Measurements from ENCODE around the gene C10orf71. TPM values are rescaled to one million over a fixed set of nuclear protein-coding genes. Genes with fewer than 3 reads are reported as not detected.

C10orf71 gene
- polyA plus RNA-seq, 1 donor from 2014 or later: not detected

DNA sequence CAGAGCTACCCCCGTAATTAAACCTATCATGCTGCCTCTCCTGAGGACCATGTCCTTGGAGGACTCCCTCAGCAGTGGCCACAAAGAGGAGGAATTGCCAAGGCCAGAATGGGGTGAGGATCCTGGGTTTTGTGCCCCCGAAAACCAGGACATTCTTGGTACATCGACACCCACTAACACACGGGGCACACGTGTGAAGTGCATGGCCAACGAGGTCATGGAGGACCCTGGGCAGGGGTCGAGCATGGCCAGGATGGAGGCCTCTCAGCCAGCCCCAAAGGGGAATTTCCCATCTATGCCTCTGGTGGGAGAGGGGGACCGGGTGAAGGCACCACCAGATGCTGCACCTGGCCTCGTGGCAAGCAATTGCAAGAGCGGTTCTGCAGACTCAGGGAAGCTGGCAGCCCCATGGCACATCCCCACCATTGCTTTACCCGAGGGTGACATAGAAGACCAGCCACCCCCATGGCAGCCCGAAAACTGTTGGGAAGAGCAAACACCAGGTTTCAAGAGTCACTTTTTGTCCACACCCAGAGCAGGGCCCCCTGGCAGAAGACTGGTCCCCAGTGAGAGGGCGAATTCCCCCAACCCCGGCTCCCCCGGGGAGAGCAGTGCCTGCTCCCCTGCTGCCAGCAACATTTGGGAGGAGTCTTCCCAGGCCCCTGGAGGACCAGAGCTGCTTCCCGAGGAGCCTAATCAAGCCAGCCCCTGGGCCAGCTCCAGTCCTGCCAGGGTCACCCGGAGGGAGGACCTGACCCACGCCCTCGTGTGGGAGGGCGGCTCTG lies 26.4 kb downstream of the C10orf71 start:
- H3K36me3 ChIP-seq (ENCODE audit: insufficient read depth, low read length): no peaks in the 10 kb centered on the region
- no peaks in the 10 kb centered on the region for H4K20me1 ChIP-seq (ENCODE audit: insufficient read depth)
- H3K79me2 ChIP-seq (replicated peaks; ENCODE audit: insufficient read depth, low read length): no peaks in the 10 kb centered on the region
- no peaks in the 10 kb centered on the region for H3K9me2 ChIP-seq (ENCODE audit: insufficient read depth, low read length)
- H3K9me3 ChIP-seq (ENCODE audit: low read length): no peaks in the 10 kb centered on the region
- H2AFZ ChIP-seq (ENCODE audit: low read depth, low read length): no peak overlapping the region
- no peak overlapping the region for H3K4me2 ChIP-seq (ENCODE audit: low read length)
- H3K27me3 ChIP-seq (ENCODE audit: insufficient read depth, low read depth, low read length): no peaks in the 10 kb centered on the region
- TF ChIP-seq RAD21 (conservative IDR thresholded peaks at IDR 0.05): no peak
- no peak for TF ChIP-seq TAF1 (IDR thresholded peaks at IDR 0.05; ENCODE audit: low read depth)
- no peak for TF ChIP-seq MXI1 (conservative IDR thresholded peaks at IDR 0.05; ENCODE audit: poor library complexity, severe bottlenecking)
- no peak for TF ChIP-seq EZH2 (IDR thresholded peaks at IDR 0.05; ENCODE audit: borderline replicate concordance, insufficient read depth, low read length, poor library complexity, severe bottlenecking)
- TF ChIP-seq, protein P1, sequence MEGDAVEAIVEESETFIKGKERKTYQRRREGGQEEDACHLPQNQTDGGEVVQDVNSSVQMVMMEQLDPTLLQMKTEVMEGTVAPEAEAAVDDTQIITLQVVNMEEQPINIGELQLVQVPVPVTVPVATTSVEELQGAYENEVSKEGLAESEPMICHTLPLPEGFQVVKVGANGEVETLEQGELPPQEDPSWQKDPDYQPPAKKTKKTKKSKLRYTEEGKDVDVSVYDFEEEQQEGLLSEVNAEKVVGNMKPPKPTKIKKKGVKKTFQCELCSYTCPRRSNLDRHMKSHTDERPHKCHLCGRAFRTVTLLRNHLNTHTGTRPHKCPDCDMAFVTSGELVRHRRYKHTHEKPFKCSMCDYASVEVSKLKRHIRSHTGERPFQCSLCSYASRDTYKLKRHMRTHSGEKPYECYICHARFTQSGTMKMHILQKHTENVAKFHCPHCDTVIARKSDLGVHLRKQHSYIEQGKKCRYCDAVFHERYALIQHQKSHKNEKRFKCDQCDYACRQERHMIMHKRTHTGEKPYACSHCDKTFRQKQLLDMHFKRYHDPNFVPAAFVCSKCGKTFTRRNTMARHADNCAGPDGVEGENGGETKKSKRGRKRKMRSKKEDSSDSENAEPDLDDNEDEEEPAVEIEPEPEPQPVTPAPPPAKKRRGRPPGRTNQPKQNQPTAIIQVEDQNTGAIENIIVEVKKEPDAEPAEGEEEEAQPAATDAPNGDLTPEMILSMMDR (IDR thresholded peaks at IDR 0.05; ENCODE audit: poor library complexity, severe bottlenecking): no peak
- TF ChIP-seq SMC3 (conservative IDR thresholded peaks at IDR 0.05; ENCODE audit: poor library complexity): no peak
- no peak for TF ChIP-seq EP300 (conservative IDR thresholded peaks at IDR 0.05; ENCODE audit: poor library complexity, severe bottlenecking)
- TF ChIP-seq, protein P2, sequence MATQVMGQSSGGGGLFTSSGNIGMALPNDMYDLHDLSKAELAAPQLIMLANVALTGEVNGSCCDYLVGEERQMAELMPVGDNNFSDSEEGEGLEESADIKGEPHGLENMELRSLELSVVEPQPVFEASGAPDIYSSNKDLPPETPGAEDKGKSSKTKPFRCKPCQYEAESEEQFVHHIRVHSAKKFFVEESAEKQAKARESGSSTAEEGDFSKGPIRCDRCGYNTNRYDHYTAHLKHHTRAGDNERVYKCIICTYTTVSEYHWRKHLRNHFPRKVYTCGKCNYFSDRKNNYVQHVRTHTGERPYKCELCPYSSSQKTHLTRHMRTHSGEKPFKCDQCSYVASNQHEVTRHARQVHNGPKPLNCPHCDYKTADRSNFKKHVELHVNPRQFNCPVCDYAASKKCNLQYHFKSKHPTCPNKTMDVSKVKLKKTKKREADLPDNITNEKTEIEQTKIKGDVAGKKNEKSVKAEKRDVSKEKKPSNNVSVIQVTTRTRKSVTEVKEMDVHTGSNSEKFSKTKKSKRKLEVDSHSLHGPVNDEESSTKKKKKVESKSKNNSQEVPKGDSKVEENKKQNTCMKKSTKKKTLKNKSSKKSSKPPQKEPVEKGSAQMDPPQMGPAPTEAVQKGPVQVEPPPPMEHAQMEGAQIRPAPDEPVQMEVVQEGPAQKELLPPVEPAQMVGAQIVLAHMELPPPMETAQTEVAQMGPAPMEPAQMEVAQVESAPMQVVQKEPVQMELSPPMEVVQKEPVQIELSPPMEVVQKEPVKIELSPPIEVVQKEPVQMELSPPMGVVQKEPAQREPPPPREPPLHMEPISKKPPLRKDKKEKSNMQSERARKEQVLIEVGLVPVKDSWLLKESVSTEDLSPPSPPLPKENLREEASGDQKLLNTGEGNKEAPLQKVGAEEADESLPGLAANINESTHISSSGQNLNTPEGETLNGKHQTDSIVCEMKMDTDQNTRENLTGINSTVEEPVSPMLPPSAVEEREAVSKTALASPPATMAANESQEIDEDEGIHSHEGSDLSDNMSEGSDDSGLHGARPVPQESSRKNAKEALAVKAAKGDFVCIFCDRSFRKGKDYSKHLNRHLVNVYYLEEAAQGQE (IDR thresholded peaks at IDR 0.05; ENCODE audit: borderline replicate concordance): no peak
- H3F3A ChIP-seq (ENCODE audit: insufficient read depth, low read length, poor library complexity, severe bottlenecking): no peaks in the 10 kb centered on the region
- H3K27ac ChIP-seq (ENCODE audit: low read length): no peak overlapping the region
- no peak overlapping the region for H3K9ac ChIP-seq (ENCODE audit: low read length)
- no peak overlapping the region for H3K4me3 ChIP-seq (ENCODE audit: low read length)

DNA sequence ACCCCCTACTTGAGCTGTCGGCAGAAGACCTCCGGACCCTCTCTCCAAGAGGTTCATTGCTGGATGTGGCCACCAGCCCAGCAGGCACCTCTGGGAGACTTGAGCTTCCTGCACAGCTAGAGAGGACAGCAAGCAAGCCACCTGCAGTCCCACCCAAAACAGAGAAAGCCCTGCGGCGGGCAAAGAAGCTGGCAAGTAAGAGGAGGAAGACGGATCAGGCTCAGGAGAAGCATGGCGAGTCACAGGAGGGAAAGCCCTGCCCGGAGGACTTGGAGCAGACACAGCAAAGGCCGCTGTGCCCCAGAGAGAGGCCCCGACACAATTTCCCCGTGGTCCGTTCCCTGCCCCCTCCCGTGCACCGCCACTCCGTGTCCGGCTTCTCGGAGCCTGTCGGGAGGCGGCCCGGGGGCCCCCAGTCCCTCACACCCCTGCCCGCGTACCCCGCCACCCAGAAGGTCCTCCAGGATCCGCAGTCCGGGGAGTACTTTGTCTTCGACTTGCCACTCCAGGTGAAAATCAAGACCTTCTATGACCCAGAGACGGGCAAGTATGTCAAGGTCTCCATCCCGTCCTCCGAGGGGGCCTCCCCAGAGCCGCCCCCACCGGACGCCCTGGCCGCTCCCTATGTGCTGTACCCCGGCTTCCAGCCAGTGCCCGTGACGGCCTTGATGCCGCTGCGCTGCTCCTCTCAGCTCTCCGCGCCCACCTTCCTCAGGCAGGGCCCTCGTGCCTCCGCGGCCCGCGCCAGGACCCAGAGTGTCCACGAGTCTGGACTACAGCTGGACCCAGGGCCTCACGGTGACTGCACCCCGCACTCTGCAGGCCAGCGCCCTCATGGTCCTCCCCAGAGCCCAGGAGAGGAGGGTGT lies 27.2 kb downstream of the C10orf71 start:
- Histone ChIP-seq H3K79me2 (replicated peaks; ENCODE audit: insufficient read depth, low read length) (no peaks in the 10 kb centered on the region), H3K9ac (ENCODE audit: low read length) (no peak overlapping the region), H4K20me1 (ENCODE audit: insufficient read depth) (no peaks in the 10 kb centered on the region), H3F3A (ENCODE audit: insufficient read depth, low read length, poor library complexity, severe bottlenecking) (no peaks in the 10 kb centered on the region), H3K36me3 (ENCODE audit: insufficient read depth, low read length) (no peaks in the 10 kb centered on the region), H3K4me2 (ENCODE audit: low read length) (no peak overlapping the region), H2AFZ (ENCODE audit: low read depth, low read length) (no peak overlapping the region), H3K27me3 (ENCODE audit: insufficient read depth, low read depth, low read length) (no peaks in the 10 kb centered on the region), H3K4me3 (ENCODE audit: low read length) (no peak overlapping the region), H3K27ac (ENCODE audit: low read length) (no peak overlapping the region), H3K9me3 (ENCODE audit: low read length) (no peaks in the 10 kb centered on the region), H3K9me2 (ENCODE audit: insufficient read depth, low read length) (no peaks in the 10 kb centered on the region)
- TF ChIP-seq, protein P2 (IDR thresholded peaks at IDR 0.05; ENCODE audit: borderline replicate concordance): no peak
- TF ChIP-seq EZH2 (IDR thresholded peaks at IDR 0.05; ENCODE audit: borderline replicate concordance, insufficient read depth, low read length, poor library complexity, severe bottlenecking): no peak
- no peak for TF ChIP-seq RAD21 (conservative IDR thresholded peaks at IDR 0.05)

All from neural cell (in vitro differentiated cells).